ENCODE results near the gene SNX1. TPM values are rescaled to one million over a fixed set of nuclear protein-coding genes. Genes with fewer than 3 reads are reported as not detected.
"Not testable (repeated sequence)": the region's sequence is repeated elsewhere in the genome, so short reads cannot be mapped to it uniquely, and the experiment has no call there.

SNX1 gene
- total RNA-seq, 2 experiments from 2014 or later, result 92.2 to 108 TPM

DNA sequence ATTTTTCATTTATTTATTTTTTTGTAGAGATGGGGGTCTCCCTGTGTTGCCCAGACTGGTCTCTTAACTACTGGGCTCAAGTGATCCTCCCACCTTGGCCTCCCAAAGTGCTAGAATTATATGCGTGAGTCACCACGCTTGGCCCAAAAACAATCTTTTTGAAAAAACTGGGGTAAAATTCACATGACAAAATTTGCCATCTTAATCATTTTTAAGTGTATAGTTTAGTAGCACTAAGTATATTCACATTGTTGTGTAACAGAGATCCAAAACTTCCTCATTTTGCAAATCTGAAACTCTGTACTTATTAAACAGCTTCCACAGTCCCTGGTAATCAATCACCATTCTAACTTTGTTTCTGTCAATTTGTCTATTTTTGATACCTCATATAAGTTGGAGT lies 5.2 kb downstream of the SNX1 start:
- ChIA-PET POLR2A (no interaction called here), CTCF (interaction anchor here (1.1 kb wide), 1 partner anchor 49 kb away, joined by 3 read pairs; no protein-coding TSS in a partner anchor)
- Mint-ChIP-seq H3K36me3 (ENCODE audit: low read depth) (peaks cover 6% of the 10 kb centered on the region), H3K9me3 (ENCODE audit: low read depth) (peaks cover 2% of the 10 kb centered on the region), H3K4me3 (no peak overlapping the region), H3K4me1 (peaks cover 56% of the 10 kb centered on the region), H3K27me3 (no peaks in the 10 kb centered on the region), H3K27ac (no peak overlapping the region)
- DNase-seq, result no peak
- no peak for ATAC-seq
- intact Hi-C loops (cut with DNase I, micrococcal nuclease), result no loop called here

DNA sequence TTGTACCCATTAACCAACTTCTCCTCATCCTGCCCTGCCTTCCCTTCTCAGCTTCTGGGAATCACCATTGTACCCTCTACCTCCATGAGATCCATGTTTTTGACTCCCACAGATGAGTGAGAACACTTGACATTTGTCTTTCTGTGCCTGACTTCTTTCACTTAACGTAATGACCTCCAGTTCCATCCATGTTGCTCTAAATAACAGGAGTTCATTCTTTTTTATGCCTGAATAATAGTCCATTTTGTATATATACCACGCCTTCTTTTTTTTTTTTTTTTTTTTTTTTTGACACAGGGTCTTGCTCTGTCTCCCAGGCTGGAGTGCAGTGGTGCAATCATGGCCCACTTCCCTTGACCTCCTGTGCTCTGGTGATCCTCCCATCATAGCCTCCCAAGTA lies 6.7 kb downstream of the SNX1 start:
- DNase-seq (no peak), ATAC-seq (no peak)
- intact Hi-C loops (cut with DNase I, micrococcal nuclease), result no loop called here
- Mint-ChIP-seq H3K4me3 (no peak overlapping the region), H3K36me3 (ENCODE audit: low read depth) (peaks cover 6% of the 10 kb centered on the region), H3K27me3 (no peaks in the 10 kb centered on the region), H3K4me1 (peaks cover 50% of the 10 kb centered on the region), H3K9me3 (ENCODE audit: low read depth) (peaks cover 2% of the 10 kb centered on the region), H3K27ac (no peak overlapping the region)
- CTCF ChIA-PET, result interaction anchor here (0.8 to 1.0 kb wide), 3 partner anchors 9 to 20 kb away, joined by 3 to 4 read pairs (median 3); no protein-coding TSS in a partner anchor
- POLR2A ChIA-PET, result no interaction called here

DNA sequence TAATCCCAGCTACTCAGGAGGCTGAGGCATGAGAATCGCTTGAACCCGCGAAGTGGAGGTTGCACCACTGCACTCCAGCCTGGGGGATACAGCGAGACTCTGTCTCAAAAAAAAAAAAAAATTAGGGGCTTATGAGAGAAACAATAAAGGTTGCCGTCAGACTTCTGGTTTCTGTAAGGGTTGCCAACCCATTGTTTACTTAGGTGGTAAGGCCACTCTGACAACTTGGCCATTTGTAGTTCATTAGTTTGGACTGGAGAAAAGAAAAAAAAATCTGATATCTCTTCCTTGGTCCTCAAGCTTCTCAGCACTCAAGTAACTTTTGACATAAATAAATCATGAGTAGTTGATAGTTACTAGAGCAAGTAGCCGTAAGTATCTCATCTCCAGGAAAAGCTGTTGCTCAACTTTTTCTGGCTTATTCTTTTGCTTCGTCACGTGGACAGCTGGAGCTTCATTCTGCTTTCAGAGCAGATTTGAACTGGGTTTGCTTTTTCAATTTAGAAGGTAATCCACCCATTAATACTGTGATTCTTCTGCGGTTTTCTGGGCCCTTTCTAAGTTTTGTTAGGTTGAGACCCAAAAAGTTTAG lies 9.4 kb downstream of the SNX1 start:
- ATAC-seq (no peak), DNase-seq (no peak)
- H3K27me3 Mint-ChIP-seq, result no peaks in the 10 kb centered on the region
- peaks cover 44% of the 10 kb centered on the region for H3K4me1 Mint-ChIP-seq
- CTCF ChIA-PET, result interaction anchor here (1.0 kb wide), 2 partner anchors 9 to 293 kb away, joined by 3 to 4 read pairs; partner anchors contain the start of gene SNX1
- peaks cover 2% of the 10 kb centered on the region for H3K9me3 Mint-ChIP-seq (ENCODE audit: low read depth)
- POLR2A ChIA-PET, result no interaction called here
- H3K27ac Mint-ChIP-seq, result no peak overlapping the region
- intact Hi-C loops (cut with DNase I, micrococcal nuclease), result no loop called here
- peaks cover 6% of the 10 kb centered on the region for H3K36me3 Mint-ChIP-seq (ENCODE audit: low read depth)
- no peak overlapping the region for H3K4me3 Mint-ChIP-seq

GRCh38 chr15:64107337-64107736 lies 11.6 kb downstream of the SNX1 start:
- ATAC-seq, result no peak

GRCh38 chr15:64110108-64110701 lies 14.4 kb downstream of the SNX1 start:
- DNase-seq; ATAC-seq; H3K9me3 Mint-ChIP-seq (ENCODE audit: low read depth); POLR2A ChIA-PET; H3K4me3 Mint-ChIP-seq; intact Hi-C loops (cut with DNase I, micrococcal nuclease); H3K27me3 Mint-ChIP-seq: not testable (repeated sequence)
- peaks cover 29% of the 10 kb centered on the region for H3K36me3 Mint-ChIP-seq (ENCODE audit: low read depth)
- CTCF ChIA-PET, result interaction anchor here (1.1 to 1.2 kb wide), 2 partner anchors 11 to 43 kb away, joined by 3 read pairs; no protein-coding TSS in a partner anchor
- H3K27ac Mint-ChIP-seq, result peak overlapping the region; percentile 53
- H3K4me1 Mint-ChIP-seq, result peaks cover 38% of the 10 kb centered on the region

More at GRCh38 chr15:64107337-64107736, 11.6 kb downstream of the SNX1 start:
- peaks cover 1% of the 10 kb centered on the region for H3K9me3 Mint-ChIP-seq (ENCODE audit: low read depth)
- intact Hi-C loops (cut with DNase I, micrococcal nuclease), result no loop called here
- POLR2A ChIA-PET, result interaction anchor here (0.9 kb wide), 1 partner anchor 10 kb away, joined by 3 read pairs; no protein-coding TSS in a partner anchor
- H3K27ac Mint-ChIP-seq, result no peak overlapping the region
- H3K27me3 Mint-ChIP-seq, result no peaks in the 10 kb centered on the region
- peaks cover 49% of the 10 kb centered on the region for H3K4me1 Mint-ChIP-seq
- no peak for DNase-seq
- peaks cover 12% of the 10 kb centered on the region for H3K36me3 Mint-ChIP-seq (ENCODE audit: low read depth)
- CTCF ChIA-PET, result interaction anchor here (0.6 kb wide), 1 partner anchor 98 kb away, joined by 3 read pairs; no protein-coding TSS in a partner anchor
- H3K4me3 Mint-ChIP-seq, result no peak overlapping the region

GRCh38 chr15:64110950-64111678 lies 15.3 kb downstream of the SNX1 start:
- no peak overlapping the region for H3K4me3 Mint-ChIP-seq
- no peaks in the 10 kb centered on the region for H3K27me3 Mint-ChIP-seq
- intact Hi-C loops (cut with DNase I, micrococcal nuclease), result no loop called here
- POLR2A ChIA-PET, result no interaction called here
- H3K9me3 Mint-ChIP-seq (ENCODE audit: low read depth), result no peaks in the 10 kb centered on the region
- H3K4me1 Mint-ChIP-seq, result peaks cover 33% of the 10 kb centered on the region
- DNase-seq, result no peak
- peak overlapping the region; percentile 53 for H3K27ac Mint-ChIP-seq
- CTCF ChIA-PET, result interaction anchor here (0.6 to 1.2 kb wide), 5 partner anchors 9 to 414 kb away, joined by 3 to 4 read pairs (median 3); no protein-coding TSS in a partner anchor
- H3K36me3 Mint-ChIP-seq (ENCODE audit: low read depth), result peaks cover 29% of the 10 kb centered on the region
- ATAC-seq, result no peak

- Mint-ChIP-seq H3K36me3 (ENCODE audit: low read depth) (peaks cover 30% of the 10 kb centered on the region), H3K4me1 (peaks cover 33% of the 10 kb centered on the region), H3K9me3 (ENCODE audit: low read depth) (no peaks in the 10 kb centered on the region), H3K27ac (peak overlapping the region; percentile 73), H3K4me3 (no peak overlapping the region), H3K27me3 (no peaks in the 10 kb centered on the region)
- CTCF ChIA-PET, result interaction anchor here (0.6 to 1.1 kb wide), 4 partner anchors 10 to 415 kb away, joined by 3 to 4 read pairs (median 3); no protein-coding TSS in a partner anchor
- ATAC-seq (no peak), DNase-seq (no peak)
- POLR2A ChIA-PET, result no interaction called here
- intact Hi-C loops (cut with DNase I, micrococcal nuclease), result no loop called here
These were observed 15.9 kb downstream of the SNX1 start for GRCh38 chr15:64111679-64112050.

- Mint-ChIP-seq H3K9me3 (ENCODE audit: low read depth) (no peaks in the 10 kb centered on the region), H3K36me3 (ENCODE audit: low read depth) (peaks cover 34% of the 10 kb centered on the region), H3K4me1 (peaks cover 30% of the 10 kb centered on the region), H3K27ac (peak overlapping the region; percentile 73), H3K4me3 (no peak overlapping the region), H3K27me3 (no peaks in the 10 kb centered on the region)
- DNase-seq, result no peak
- ATAC-seq, result no peak
- intact Hi-C loops (cut with DNase I, micrococcal nuclease), result no loop called here
- CTCF ChIA-PET, result interaction anchor here (0.8 to 1.1 kb wide), 2 partner anchors 10 to 14 kb away, joined by 3 to 4 read pairs; no protein-coding TSS in a partner anchor
- POLR2A ChIA-PET, result interaction anchor here (0.6 to 0.8 kb wide), 2 partner anchors 18 to 396 kb away, joined by 3 to 5 read pairs; partner anchors contain the start of gene CIAO2A
These were observed 16.4 kb downstream of the SNX1 start for GRCh38 chr15:64112073-64112772.

DNA sequence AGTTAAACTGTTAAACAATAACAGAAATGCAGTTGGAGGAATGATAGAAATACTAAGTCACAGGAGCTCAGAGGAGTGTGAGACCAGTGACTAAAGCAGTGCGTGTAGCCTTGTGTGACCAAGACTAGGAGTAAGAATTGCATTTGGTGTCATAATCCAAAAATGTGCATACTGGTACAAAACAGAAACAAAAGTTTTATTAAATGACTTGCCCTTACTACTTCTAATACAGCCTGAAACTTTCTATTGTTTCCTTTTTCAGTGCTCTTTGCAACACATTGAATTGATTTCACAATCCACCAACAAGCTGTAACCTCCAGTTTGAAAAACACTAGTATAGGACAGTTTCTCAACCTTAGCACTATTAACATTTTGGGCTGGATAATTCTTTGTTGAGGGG lies 17.1 kb downstream of the SNX1 start:
- Mint-ChIP-seq H3K36me3 (ENCODE audit: low read depth) (peaks cover 37% of the 10 kb centered on the region), H3K4me1 (peaks cover 30% of the 10 kb centered on the region), H3K4me3 (no peak overlapping the region), H3K27me3 (no peaks in the 10 kb centered on the region), H3K27ac (peak overlapping the region; percentile 73), H3K9me3 (ENCODE audit: low read depth) (no peaks in the 10 kb centered on the region)
- ATAC-seq (peak; percentile 90), DNase-seq (no peak)
- intact Hi-C loops (cut with DNase I, micrococcal nuclease), result no loop called here
- POLR2A ChIA-PET, result interaction anchor here (0.6 to 0.8 kb wide), 2 partner anchors 19 to 395 kb away, joined by 3 to 5 read pairs; partner anchors contain the start of gene CIAO2A
- CTCF ChIA-PET, result interaction anchor here (1.0 kb wide), 1 partner anchor 34 kb away, joined by 3 read pairs; no protein-coding TSS in a partner anchor

GRCh38 chr15:64117759-64118487 lies 22.1 kb downstream of the SNX1 start:
- intact Hi-C loops (cut with DNase I, micrococcal nuclease), result no loop called here
- Mint-ChIP-seq H3K9me3 (ENCODE audit: low read depth) (no peaks in the 10 kb centered on the region), H3K27me3 (no peaks in the 10 kb centered on the region), H3K4me1 (no peaks in the 10 kb centered on the region), H3K36me3 (ENCODE audit: low read depth) (peaks cover 51% of the 10 kb centered on the region), H3K4me3 (no peak overlapping the region), H3K27ac (no peak overlapping the region)
- CTCF ChIA-PET, result no interaction called here
- ATAC-seq, result no peak
- POLR2A ChIA-PET, result interaction anchor here (0.7 to 0.8 kb wide), 2 partner anchors 212 to 903 kb away, joined by 3 to 4 read pairs; no protein-coding TSS in a partner anchor
- no peak for DNase-seq

All from activated CD4-positive, alpha-beta T cell treated with anti-CD3 and anti-CD28 coated beads for 36 hours (primary cell).